ENCODE results near the gene DOK3.

The DOK3 gene

GRCh38 chr5:177462021-177462670 is 47.5 kb downstream of the DOK3 start:
- DNase-seq = peak; percentile 52

GRCh38 chr5:177459819-177460628 is 49.6 kb downstream of the DOK3 start:
- no peak for DNase-seq

DNA sequence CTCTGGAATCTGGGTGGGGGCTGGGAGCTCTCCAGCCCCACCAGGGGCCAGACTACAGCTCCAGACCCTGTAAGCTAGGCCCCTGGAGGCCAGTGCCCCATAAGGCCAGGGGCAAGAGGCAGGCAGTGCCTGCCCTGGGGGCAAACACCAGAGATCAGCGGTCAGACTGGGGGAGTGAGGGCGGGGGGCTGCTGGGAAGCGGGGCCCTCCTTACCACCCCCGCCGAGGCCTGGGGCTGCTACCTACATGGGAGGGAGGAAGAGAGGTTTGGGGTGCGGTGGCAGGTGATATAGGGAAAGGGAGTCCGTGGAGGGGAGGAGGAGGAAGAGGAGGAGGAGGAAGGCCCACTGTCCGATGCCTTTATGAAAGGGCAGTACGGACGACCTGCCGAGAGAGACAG is 50.3 kb downstream of the DOK3 start:
- DNase-seq = no peak

DNA sequence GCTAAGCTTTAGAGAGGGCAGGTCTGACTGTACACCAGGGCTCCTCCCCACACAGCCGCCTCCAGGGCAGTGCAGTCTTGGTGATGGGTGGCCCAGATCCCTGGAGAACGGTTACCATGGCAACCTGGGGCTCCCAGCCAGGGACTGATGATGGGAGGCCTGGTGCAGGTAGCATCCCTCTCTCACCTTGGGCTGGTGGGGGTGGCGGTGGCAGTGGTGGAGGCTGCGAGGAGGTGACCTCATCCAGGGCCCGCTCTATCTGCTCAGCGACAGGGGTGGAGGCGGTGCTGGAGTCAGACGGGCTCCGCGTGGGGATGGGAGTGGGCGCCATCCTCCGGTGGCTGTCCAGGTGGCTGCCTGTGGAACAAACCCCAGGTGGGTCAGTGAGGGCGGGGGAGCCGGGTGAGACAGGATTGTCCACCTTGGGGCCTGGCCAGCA is 50.7 kb downstream of the DOK3 start:
- DNase-seq = no peak

DNA sequence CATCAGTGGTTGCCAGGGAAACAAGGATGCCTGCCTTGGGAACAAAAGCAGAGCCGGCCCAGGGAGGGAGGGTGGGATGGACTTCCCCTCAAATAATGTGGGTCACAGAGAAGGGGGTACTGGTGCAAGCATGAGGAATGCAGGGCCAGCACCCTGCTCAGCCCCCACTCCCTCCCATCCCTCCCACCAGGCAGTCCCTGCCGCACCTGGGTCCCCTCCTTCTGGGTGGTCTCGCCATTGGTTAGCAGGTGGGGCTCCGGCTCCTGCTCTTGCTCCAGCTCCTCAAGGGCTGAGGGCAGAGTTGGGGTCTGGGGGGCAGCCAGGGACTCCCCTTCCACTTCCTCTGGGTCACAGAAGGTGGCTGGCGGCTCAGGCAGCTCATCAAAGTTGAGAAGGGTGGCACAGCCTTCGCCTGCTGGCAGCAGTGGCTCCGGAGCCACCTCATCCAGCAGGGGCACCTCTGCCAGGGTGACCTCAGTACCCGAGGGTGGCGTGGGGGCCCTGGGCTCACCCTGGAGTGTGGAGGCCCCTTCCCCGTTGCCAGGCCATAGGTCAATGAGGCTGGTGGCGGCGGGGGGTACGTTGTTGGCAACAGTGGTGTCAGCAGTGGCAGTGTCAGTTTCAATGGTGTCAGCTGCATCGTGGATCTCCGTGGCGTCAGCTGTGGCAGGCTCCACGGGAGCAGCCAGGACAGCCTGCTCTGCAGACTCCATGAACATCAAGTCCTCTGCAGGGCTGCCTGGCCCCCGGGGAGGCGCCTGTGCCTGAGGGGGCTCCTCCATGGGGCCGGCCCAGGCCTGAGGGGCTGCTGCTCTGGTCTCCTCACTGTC is 51.6 kb downstream of the DOK3 start:
- no peak for DNase-seq

DNA sequence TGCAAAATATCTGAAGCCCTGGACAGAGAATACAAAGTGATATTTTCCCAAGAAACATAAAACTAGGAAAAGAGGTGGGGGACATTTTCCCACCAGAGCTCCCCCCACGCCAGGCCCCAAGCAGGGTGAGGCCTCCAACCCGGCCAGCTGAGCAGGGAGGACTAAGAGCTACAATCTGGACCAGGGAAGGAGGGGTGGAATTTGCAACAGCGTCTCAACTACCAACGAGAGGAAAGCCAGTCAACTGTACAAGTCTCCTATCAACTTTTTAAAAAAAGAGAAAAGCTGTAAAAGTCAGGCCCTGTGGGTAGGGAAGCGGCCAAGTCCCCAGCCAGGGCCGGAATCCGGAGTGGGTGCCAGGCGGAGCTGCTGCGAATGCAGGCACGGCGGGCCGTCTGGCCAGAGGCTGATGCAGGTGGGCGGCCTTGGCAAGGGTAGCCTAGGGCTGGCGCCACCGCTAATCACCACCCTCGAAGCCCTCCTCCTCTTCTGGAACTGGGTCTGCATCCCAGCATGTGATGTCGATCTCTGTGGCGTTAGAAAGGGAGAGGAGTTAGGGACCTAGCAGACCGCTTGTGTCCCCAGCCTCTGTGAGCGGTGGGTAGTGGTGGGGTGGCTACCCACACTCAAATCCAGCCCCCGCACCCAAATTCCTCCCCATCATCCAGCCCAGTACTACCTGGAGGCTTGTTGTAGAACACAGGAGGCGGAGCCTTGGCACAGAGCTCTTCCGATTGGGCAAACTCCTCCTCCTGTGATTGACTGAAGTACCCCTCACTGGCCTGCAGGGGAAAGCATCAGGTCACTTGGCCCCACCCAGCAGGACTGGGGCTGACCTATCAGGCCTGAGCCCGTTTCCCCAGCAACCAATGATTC is 52.4 kb downstream of the DOK3 start:
- DNase-seq = peak; percentile 98

DNA sequence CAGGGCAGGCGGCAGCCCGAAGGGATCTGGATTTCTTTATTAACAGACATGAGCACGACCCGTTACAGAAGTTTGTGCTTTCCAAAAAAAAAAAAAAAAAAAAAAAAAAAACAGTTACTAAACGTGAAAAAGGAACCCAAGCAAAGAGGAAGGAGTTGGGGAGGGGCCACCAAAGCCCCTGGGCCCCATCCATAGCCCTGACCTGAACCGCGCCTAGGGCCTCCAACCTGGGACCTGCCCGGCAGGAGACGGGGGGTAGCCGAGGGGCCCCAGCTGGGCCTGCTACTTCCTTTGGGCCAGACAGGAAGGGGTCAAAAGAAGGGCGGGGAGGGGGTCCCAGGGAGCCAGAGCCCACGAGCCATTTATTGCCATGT is 53.0 kb downstream of the DOK3 start:
- no peak for DNase-seq

DNA sequence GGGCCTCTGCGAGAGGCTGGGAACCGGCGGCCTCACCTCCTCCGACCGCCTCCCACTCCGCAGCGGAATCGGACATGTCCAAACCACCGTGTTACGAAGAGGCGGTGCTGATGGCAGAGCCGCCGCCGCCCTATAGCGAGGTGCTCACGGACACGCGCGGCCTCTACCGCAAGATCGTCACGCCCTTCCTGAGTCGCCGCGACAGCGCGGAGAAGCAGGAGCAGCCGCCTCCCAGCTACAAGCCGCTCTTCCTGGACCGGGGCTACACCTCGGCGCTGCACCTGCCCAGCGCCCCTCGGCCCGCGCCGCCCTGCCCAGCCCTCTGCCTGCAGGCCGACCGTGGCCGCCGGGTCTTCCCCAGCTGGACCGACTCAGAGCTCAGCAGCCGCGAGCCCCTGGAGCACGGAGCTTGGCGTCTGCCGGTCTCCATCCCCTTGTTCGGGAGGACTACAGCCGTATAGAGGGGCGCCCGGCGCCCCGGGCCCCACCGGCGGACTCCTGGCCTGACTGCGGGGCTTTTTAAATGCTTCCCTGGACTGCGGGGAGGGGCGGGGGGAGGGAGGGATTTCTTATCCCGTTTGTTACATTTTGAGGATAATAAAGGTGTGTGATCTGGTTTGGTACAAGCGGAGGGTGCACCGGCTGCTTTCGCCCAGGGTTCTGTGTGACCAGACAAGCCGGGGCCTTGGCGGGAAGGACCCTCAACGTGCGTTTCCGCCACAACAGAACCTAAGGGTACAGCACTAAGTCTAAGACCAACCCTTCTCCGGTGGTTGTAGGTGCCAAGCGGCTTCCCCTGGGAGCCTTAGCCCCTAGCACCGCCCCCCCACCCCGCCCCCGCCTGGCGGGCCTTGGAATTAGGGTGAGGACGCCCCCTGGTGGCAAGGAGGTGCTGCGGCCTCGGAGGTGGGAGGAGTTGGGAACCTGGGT is 53.7 kb downstream of the DOK3 start:
- peak; percentile 94 for DNase-seq

GRCh38 chr5:177455036-177455660 is 54.5 kb downstream of the DOK3 start:
- peak; percentile 87 for DNase-seq

- DNase-seq = peak; percentile 96
These were observed 55.1 kb downstream of the DOK3 start for GRCh38 chr5:177454397-177455035.

DNA sequence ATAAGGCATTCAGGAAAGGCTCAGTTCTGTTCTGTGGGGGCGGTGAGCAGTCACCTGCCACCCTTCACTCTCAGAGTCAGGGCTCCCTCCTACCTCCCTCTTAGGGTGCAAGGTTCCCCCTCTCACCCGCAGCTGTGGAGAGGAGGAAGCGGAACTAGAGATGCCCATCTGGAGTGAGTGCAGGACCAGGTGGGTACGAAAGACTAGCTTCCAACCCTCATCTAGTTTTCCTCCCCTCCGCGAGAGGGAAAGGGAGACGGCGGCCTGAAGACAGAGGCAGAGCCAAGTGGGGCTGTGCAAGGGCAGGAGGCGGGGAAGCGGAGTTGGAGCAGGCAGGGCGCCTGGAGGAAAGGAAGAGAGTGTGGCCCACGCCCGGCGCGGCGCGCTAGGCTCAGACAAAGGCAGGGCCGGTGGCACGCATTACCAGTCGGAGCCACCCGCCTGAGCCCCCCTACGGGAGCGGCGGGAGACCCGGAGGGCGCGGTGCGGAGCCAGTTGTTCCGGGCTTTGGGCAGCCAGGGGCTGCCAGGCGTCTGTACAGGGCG is 55.7 kb downstream of the DOK3 start:
- no peak for DNase-seq

- DNase-seq = no peak
These were observed 56.7 kb downstream of the DOK3 start for GRCh38 chr5:177452688-177453638.

Data from OCI-M1 (cell line).